ENCODE results near the gene C1orf167.
A peak's percentile ranks its signal among the peaks of the same experiment; 100 is the strongest.

C1orf167 gene

DNA sequence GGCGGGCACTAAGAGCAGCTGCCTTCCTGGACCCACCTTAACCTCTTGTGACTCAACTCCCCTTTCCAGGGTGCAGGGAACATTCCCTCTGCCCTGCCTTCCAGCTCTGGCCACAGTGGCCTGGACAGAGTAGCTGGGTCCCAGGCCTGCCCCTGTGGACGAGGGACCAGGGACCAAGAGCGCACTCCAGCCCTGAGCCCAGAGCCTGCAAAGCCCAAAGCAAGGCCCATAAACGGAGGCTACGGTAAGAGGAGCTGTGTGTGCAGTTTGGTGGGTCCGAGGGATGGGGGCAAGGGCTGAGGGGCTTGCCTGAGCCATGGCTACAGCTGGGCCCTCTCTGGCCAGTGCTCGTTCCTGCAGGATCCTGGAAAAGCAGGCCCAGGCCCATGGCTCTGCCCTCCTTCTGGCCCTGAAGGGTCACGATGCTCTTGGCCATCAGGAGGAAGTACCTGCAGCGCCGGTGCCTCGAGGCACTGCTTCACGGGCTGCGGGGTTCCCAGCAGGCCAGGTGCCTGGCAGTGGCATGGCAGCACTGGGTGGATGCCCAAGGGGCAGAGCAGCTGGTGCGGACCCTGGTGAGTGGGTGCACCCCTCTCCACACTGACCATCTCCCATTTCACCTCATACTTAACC is 25.9 kb downstream of the C1orf167 start:
- no peak for DNase-seq

DNA sequence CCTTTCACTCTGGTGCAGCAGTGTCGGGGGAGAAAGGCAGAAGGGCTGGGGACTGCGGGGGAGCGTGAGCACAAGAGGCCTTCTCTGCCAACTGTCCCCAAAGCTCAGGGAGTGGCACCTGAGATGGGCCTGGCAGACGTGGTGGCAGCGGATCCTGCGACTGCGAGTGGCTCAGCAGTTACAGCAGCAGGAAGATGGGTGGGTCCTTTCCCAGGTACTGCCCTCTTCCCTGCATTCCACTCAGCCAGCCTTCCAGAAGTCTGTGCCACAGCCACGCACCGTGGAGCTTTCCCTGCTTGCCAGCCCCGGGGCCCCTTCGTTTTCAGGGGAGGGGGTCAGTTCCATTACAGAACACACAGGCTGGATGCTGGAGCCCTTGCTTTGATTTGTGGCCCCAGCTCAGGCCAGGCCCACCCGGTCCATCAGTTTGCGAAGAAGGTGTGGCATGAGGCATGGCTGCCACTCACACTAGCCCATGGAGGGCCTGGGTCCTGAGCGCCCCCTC is 26.6 kb downstream of the C1orf167 start:
- no peak for DNase-seq

DNA sequence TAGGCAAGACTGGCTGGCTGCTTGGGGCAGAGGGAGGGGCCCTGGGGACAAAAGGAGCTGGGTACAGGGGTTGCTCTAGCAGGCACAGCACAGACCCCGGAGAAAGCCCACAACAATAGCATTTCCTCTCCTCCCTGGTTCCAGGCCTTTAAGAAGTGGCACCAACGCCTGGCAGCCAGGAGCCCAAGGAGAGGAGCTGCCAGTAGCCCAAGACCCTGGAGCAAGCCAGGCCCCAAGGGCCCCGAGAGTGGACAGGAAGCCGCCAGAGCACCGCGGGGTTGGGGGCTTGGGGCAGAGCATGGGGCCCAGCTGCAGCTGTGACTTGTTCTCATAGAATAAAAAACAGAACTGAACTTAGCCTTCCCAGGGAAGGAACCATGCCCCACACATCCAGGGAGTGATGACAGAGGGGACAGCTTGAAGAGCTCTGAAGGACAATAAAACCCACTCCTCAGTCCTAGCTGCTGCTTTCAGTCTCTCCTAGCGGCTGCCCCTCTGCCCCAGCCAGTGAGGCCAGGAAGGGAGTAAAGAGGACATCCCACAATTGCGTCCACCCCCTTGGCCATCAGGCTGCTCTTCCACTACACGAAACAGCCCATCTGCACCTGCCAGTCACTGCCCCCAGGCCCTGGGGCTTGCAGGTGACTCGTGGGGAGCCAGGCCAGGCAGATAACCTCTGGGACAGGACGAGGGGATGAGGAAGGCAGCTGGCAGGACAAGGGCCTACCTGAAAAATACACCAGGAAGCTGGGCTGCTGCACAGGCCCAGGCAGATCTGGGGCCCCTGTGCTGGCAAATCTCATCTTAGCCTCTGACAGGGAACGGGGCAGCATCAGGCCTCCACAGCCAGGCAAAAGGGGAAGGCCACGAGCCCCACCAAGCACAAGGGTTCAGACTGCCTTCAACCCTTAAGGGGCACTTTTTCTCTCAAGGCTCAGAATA is 27.4 kb downstream of the C1orf167 start:
- DNase-seq: no peak

DNA sequence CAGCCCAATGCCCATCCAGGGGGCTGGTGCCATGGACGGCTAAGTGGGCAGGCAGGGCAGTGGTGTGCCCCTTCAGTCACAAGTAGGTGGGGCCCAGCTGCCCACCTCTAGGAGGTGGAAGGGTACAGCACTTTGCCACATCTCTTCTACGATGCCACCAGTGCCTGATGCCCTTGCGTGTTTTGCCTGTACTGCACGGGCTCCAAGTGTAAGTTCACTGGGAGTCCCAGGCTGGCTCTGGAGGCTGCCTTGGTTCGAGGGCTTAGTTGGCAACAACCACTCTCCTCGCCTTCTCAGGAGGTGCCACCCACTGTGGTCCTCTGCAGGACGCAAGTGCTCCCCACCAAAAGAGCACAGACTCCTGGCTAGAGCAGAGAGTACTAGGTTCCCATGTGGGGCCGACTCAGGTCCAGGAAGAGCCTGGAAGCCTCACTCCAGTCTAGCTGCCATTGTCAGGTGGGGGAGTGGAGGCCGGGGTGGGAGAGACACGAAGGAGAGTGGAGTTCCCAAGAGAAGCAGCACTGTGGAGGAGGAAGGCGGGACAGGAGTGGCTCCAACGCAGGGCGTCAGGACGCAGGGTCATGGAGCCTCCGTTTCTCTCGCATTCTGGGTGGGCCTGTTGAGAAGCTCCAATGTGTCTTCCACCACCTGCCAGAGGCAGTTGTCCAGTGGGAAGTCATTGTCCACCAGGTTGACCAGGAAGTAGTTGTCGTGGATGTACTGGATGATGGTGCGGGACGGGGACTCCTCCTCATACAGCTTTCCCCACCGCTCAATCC is 28.3 kb downstream of the C1orf167 start:
- no peak for DNase-seq

DNA sequence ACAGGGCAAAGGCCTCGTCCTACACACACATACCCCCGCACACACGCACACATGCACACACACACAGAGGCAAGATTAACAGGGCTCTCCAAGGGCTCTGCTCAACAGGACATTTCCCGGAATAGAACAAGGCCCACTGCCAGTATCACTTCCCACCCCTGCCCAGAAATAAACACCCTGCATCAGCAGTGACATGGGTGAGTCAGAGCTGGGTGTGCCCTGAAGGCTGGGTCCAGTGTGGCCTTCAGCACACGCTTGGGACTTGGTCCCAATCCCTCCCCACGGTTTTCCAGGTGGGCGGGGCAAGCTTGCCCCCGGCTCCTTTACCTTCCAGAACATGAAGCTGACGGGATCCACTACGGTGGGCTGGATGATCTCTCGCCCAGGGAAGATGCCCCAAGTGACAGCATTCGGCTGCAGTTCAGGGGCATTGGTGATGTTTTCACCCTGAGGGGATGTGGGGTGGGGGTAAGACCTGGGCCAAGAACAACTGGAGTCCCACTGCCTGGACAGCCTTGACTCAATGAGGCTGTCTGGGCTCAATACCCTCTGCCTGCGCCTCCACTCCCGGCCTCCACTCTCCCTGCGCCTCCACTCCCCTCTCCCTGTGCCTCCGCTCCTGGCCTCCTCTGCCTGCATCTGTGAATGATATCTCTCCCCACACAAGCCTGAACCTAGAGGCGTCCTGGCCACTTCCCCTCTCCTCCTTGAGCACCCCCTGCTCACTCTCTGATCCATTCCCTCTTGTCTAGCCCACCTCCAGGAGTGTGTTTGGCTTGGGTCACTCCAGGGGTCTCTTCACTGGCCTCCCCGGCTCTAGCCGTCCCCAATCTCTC is 29.1 kb downstream of the C1orf167 start:
- no peak for DNase-seq

DNA sequence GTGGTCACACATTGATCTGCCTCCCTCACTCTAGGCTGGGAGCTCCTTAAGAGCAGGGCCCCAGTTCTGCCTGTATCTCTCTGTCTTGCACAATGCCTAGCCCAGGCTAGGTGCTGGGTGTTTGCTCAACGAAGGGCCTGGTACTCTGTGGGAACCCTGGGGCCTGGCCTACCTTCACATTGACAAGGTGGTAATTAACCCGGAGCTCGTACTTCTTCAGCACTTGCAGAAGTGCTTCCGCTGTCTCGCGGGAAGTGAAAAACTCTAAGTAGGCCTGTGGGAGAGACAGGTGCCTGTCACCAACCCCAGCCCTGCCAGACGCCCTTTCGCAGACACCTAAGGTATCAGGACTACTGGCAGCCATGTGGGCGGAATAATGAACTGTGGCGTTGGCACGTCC is 30.1 kb downstream of the C1orf167 start:
- no peak for DNase-seq

DNA sequence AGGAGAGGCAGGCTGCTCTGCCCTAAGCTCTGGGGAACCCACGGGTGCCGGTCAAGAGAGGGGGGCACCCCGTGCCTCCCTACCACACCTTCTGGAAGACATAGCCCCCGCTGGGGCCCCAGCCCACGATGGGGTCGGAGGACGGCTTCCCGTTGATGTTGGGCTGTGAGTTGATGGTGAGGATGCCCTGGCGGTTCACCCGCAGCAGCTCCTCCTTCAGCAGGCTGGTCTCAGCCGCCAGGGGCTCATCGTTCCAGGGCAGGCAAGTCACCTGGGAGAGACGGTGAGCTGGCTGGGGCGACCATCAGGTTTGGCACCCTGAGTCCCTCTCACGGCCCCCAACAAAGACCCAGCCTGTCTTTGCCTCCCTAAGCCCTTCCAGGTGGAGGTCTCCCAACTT is 31.8 kb downstream of the C1orf167 start:
- no peak for DNase-seq

DNA sequence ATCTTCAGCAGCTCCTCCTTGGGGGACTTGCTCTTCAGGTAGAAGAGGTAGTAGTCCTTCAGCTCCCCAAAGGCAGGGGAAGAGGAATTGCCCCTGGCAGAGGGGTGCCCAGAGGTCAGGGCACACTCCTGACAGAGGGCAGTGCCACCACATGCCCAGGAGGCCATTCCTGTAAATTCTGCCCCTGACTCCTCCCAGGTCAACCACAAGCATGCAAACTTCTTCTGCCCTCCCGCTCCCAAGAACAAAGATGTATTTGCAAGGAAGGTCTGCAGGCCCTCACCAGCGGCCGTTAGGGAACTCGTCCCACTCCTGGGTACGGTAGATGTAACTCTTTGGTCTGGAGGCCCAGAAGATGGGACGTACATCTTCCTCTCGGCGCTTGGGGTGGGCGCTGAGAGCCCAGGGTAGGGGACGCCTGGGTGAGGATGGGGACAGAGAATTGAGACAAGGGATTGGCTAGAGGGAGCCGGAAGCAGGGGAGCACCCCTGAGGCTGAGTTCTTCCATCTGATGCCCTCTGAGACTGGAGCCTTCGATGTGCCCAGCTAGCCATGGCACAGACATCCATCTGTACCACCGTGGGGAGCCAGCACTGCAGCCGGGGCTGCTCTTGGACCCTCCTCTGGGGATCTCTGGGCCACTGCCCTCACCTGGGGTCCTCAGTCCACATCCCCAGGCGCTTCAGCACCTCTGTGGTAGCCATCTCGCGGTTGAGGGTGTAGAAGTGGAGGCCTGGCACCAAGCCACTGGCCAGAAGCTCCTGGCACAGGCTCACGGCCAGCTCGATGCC is 32.6 kb downstream of the C1orf167 start:
- no peak for DNase-seq

DNA sequence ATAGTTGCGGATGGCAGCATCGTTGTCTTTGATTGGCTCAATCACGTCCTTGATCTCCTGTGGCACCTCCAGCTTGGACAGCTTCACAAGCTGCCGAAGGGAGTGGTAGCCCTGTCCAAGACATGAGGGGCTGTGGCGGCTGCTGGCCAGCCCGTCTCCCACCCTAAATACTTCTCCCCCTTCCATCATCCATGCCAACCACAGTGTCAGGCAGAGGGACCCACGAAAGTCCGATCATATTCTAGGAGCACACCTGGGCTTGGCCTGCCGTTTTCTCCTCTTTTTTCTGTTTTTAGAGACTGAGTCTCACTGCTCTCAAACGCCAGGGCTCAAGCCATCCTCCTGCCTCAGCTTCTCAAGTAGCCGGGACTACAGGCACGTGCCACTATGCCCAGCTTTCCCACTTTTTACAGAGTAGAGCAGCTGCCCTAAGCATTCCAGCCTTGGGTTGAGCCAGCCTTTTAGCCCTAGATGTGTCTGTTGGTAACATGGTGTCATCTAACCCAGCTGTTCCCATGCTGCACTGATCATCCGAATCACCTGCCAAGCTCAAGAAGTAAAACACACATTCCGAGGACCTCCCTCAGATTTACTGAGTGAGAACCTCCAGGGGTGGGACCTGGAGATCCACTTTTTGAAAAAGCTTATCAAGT is 33.4 kb downstream of the C1orf167 start:
- no peak for DNase-seq

DNA sequence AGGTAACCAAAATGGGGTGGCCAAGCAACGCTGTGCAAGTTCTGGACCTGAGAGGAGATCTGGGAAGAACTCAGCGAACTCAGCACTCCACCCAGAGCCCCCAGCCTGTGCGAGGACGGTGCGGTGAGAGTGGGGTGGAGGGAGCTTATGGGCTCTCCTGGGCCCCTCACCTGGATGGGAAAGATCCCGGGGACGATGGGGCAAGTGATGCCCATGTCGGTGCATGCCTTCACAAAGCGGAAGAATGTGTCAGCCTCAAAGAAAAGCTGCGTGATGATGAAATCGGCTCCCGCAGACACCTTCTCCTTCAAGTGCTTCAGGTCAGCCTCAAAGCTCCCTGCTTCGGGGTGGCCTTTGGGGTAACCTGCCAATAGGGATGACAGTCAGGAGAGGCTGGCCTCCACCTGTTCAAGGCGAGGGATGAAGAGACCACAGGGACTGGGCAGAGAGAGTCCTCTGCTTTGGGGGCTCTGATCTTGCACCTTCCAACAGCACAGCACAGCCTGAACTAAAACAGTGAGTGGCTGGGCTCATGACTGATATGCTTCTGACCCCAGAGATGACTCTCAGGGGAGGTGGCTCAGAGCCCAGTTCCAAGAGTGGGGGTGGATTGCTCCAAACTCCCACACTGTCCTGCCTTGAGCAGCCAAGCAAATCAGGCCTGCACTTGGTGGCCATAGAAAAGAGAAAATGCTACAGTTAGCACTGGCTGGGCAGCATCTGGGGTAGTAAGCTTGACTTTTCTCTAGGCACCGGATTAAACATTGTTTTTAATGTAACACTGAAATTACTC is 34.2 kb downstream of the C1orf167 start:
- DNase-seq: no peak

DNA sequence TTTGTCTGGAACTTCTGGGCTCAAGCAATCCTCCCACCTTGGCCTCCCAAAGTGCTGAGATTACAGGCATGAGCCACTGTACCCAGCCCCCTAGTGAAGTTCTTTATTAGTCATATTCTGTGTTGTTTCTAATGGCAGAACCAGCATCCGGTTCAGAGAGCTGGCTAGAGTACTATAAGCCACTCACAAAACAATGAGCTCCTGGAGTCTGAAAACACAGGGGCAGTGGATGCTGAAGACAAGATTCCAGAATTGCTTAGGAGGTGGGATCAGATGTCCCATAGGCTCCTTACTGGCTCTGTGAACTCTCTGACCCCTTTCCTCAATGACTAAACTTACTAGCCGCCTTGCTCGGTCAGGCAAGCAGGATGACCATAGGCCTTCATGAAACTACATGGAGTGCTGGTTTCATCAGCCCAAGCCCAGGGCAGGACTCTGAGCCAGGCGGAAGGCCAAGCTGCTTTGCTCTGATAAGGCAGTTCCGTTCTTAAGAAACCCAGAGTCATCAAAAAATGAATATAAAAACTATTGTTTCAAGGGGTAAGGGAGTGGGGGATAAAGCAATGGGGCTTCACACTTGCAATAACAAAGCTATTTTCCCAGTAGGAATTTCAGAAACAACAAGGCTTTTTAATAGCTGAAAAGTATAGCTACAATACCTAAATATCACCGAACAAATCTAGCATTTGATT is 35.7 kb downstream of the C1orf167 start:
- DNase-seq: no peak

DNA sequence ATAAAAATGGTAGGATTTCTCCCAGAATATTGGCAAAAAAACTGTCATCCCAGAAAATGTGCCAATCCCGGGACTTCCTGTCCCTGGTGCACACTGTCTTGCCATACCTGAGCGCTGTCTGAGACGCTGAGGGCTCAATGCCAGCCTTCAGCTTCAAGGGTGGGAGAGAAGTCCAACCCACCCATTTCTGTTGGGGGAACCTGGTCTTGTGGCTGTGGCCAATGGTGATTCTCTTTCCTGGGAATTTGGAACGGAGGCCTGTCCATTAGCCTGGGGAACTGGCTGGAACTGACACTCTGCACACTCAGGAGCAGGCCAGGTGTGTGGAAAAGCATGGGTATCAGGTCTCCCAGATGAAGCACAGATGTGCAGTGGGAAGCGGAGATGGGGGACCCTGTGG is 37.1 kb downstream of the C1orf167 start:
- no peak for DNase-seq

DNA sequence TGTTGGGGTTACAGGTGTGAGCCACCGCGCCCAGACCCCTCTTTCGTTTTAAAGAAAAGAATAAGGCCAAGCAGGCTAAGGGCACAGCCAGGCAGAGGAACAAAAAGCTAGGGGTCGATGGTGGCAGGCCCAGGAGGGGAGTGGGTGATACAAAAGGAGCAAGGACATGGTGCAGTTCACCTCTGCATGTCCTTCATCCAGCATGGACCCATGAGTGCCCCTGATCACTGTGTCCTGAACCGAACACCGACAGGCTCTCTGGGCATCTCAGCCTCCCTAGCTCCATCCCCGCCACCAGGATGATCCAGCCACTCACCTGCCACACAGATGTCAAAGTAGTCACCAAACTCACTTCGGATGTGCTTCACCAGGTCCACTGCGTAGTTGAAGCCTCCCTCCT is 37.9 kb downstream of the C1orf167 start:
- DNase-seq: no peak

DNA sequence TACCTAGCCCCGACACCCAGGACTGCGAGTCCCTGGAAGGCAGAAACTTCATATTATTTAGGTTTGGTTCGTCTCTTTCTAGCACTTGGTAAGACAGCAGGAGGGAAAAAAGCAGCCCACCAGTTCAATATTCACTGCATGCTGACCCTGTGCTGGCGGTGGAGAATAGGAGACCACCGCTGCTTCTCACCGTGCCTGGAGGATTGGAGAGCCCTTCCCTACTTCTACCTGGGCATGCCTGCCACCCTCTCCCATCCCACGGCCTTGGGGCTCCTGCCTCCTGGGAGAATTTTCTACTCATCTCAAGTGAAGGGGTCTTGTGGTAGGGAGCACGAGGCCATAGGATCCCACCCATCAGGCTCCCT is 38.4 kb downstream of the C1orf167 start:
- no peak for DNase-seq

DNA sequence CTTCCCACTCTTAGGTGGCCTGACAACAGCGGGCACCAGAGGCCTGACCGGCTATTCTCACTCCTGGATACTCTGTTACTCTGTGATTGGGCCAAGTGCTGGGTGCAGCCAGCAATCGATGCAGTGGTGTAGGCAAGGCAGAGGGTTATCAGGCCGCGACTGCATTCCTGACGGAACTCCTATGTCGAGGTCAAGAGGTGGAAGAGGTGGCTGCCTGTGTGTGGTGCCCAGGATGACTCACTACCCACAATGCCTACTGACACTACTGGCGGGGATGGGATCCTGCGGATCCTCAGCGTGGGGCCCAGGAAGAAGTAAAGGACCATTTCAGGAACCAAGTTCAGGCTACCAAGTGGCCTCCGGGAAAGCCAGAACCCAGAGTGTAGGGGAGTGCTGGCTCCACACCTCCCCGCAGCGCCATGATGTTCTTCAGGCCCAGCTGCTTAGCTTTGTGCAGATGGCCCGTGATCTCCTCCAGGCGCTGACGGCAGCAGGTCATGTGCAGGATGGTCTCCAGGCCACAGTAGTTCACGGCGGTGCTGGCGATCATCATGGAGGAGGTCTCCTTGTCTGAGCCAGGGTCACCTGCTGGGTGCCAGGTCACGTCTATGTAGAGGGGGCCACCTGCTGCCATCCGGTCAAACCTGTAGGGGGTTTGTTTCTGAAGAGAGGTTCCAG is 38.9 kb downstream of the C1orf167 start:
- DNase-seq: no peak

DNA sequence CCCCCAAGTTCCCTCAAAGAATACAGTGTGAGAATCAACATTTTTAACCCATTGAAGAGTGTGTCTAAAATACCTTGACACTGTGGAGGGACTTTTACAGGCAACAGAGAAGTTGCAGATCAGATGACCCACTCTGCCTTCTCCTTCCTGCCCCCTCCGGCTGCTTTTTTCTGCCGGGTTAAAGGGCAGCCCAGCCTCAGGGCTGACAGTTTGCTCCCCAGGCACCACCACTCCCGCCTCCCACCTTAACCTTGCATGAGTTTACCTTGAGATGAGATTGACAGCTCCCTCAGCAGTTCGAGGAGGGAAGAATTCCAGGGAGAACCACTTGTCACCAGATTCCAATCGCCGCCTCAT is 40.6 kb downstream of the C1orf167 start:
- DNase-seq: no peak

DNA sequence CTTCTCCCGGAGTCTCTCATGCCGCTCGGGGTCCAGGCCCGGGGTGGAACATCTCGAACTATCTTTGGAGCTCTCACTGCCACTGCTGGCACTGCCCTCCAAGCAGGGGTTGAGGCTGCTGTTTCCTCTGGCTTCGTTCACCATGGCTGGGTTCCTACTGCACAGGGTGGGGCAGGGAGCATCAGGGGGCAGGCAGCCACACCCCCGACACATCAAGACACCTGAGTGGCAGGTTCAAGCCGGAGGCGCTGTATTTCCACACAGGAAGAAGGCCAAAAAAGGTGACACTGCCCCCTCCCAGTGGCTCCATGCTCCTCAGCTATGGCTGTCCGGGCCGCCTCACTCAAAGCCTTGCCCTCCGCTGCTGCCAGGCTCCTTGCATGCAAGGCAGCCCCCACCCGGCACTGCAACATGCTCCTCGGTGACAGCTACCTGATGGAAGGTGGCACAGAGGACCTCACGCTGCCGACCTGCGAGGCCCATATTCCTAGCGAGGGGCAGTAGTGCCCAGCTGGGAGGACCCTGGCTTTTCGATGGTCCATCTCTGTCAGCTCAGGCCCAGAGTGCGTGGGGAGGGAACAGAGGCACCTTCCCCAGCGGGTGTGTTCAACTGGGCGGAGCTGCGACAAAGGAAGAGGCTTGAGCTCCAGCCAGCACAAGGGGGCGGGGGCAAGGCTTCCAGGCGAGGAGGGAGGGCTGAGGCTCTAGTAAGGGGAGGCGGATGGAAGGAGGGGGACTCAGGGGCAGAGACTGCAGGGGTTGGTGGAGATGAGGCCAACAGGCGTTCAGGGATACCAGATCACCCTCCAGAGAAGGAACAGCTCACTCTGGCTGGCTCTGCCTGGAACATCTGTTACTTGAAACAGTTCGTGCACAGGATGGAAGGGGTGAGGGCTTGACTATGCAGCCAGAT is 41.2 kb downstream of the C1orf167 start:
- DNase-seq: peak; percentile 70

All from stimulated activated CD4-positive, alpha-beta T cell treated with anti-CD3 and anti-CD28 coated beads, Interleukin-1b, Interleukin-23, amount 100 ng/mL, for 48 hours (primary cell).